ENCODE measurements around the gene DHX58.

The DHX58 gene

GRCh38 chr17:42098730-42099399 lies 13.6 kb downstream of the DHX58 start:
- no peak overlapping the region for H3K9ac ChIP-seq (ENCODE audit: low read depth, low read length, poor library complexity, severe bottlenecking)
- no peak overlapping the region for H3K4me3 ChIP-seq (ENCODE audit: low read length, poor library complexity, severe bottlenecking)
- no peaks in the 10 kb centered on the region for H3K9me3 ChIP-seq (ENCODE audit: insufficient read depth, low read depth, low read length)
- H3K9me2 ChIP-seq (replicated peaks; ENCODE audit: low read depth, low read length): no peaks in the 10 kb centered on the region
- H3K36me3 ChIP-seq (ENCODE audit: insufficient read depth, low read length): no peaks in the 10 kb centered on the region
- no peaks in the 10 kb centered on the region for H3K27me3 ChIP-seq (ENCODE audit: insufficient read depth, low read length, poor library complexity, severe bottlenecking)
- H3K79me2 ChIP-seq (ENCODE audit: insufficient read depth, low read length): no peaks in the 10 kb centered on the region
- no peak overlapping the region for H2AFZ ChIP-seq (ENCODE audit: low read length)
- no peak overlapping the region for H3K4me2 ChIP-seq (ENCODE audit: low read depth, low read length, poor library complexity, severe bottlenecking)
- H3F3A ChIP-seq (ENCODE audit: low read depth): no peaks in the 10 kb centered on the region
- H4K20me1 ChIP-seq (ENCODE audit: insufficient read depth, low read length, poor library complexity, severe bottlenecking): no peaks in the 10 kb centered on the region
- H3K4me1 ChIP-seq (ENCODE audit: insufficient read depth, low read length, poor library complexity, severe bottlenecking): no peaks in the 10 kb centered on the region
- no peak for TF ChIP-seq CTCF (conservative IDR thresholded peaks at IDR 0.05; ENCODE audit: low read length)
- TF ChIP-seq EZH2phosphoT487 (IDR thresholded peaks at IDR 0.05; ENCODE audit: borderline replicate concordance): no peak

DNA sequence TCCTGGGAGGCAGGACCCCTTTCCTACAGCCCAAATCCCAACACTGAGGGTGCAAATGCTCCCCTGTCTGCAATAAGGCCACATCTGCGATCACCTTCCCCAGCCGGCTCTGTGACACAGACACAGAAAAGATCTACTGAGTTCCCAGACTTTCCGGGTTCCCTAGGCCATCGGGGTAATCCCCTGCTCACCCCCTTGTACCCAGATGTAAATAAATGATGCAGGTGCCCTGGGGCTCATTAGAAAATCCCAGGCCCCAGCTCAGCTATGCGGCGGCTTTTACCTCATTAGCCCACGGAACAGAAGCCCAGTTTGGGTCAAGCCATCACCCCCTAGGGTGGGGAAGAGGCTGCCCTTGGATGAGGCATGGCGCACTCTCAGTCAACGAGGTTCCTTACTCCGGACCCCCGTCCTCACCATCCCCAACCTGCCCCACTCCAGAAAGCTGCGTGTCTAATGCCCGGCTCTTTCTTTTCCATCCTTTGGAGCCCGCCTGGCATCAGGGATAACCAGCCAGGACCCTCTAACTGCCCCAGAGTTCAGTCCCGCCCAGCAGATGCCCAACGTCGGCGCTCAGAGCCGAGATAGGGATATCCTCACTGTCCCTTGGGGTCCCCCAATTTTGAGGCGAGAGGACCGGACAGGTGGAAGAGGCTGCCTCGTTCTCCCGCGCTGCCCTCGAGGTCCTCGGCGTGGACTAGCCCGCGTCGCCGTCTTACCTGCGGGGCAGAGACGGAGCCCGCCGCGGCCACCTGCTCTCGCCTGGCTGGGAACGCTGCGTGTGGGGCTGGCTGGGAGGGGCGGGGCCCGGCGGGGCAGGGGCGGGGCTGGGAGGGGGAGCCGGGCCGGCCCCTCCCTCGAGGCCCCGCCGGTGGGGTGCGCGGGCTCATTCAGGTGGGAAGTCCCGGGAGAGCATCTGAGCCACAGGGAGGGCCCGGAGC lies 14.6 kb downstream of the DHX58 start, which contains the start of gene ZNF385C:
ZNF385C (minus strand) TSS at position 783 of the 941 bp plus-strand sequence. CDS start 35,417 bp downstream, outside the sequence.
- Histone ChIP-seq H4K20me1 (ENCODE audit: insufficient read depth, low read length, poor library complexity, severe bottlenecking) (no peaks in the 10 kb centered on the region), H3K4me3 (ENCODE audit: low read length, poor library complexity, severe bottlenecking) (no peak within 1 kb of the TSS)

More for the DNA sequence above, 14.6 kb downstream of the DHX58 start, which contains the start of gene ZNF385C:
- no peak within 1 kb of the TSS for H3K4me2 ChIP-seq (ENCODE audit: low read depth, low read length, poor library complexity, severe bottlenecking)
- H3K27me3 ChIP-seq (ENCODE audit: insufficient read depth, low read length, poor library complexity, severe bottlenecking): no peaks in the 10 kb centered on the region
- H3K36me3 ChIP-seq (ENCODE audit: insufficient read depth, low read length): no peaks in the 10 kb centered on the region
- H3F3A ChIP-seq (ENCODE audit: low read depth): no peaks in the 10 kb centered on the region
- H3K79me2 ChIP-seq (ENCODE audit: insufficient read depth, low read length): no peaks in the 10 kb centered on the region
- no peak within 1 kb of the TSS for H2AFZ ChIP-seq (ENCODE audit: low read length)
- TF ChIP-seq CTCF (conservative IDR thresholded peaks at IDR 0.05; ENCODE audit: low read length) (no peak), EZH2phosphoT487 (IDR thresholded peaks at IDR 0.05; ENCODE audit: borderline replicate concordance) (no peak)
- H3K9ac ChIP-seq (ENCODE audit: low read depth, low read length, poor library complexity, severe bottlenecking): no peak within 1 kb of the TSS
- no peaks in the 10 kb centered on the region for H3K9me2 ChIP-seq (replicated peaks; ENCODE audit: low read depth, low read length)
- H3K4me1 ChIP-seq (ENCODE audit: insufficient read depth, low read length, poor library complexity, severe bottlenecking): peaks cover under 1% of the 10 kb centered on the region
- no peaks in the 10 kb centered on the region for H3K9me3 ChIP-seq (ENCODE audit: insufficient read depth, low read depth, low read length)
